ENCODE results near the gene HM13.

DNA sequence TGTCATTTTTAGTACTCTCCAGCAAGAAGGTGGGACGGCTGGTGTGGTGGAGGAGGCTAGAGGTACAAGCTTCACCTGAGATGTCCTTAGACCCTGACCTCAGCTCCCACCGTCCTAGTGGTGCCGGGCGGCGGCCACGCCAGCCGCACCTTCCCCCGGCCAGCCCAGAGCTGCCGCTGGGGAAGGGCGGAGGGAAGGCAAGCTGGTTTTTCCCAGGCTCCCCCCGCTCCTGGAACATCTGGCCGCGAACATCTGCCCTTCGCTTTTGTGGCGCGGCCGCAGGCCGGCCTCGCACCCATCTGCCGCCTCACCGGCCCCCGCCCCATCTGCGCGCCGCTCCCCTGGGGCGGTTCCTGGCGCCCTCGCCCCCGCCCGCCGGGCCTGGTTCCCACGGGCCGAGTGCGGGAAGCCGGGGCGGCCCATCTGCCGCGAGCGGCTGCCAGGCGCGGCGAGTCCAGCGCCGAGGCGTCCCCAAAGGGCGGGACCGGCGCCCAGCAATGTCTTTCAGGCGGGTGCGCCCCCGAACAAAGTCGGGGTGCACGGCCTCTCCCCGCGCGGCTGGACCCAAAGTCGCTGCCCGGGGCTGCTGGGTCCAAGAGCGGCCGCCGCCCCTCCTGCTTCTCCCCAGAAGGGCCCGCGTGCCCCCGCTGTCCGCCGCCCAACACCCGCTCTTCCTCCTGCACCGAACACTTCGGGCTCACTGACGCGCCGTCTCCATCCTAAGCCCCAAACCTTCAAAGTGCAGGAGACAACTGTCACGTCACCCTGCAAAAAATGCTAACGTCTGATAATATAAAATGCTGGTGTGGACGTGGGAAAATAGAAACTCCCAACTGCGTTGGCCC lies 73.5 kb downstream of the HM13 start:
- TF ChIP-seq, protein P1, sequence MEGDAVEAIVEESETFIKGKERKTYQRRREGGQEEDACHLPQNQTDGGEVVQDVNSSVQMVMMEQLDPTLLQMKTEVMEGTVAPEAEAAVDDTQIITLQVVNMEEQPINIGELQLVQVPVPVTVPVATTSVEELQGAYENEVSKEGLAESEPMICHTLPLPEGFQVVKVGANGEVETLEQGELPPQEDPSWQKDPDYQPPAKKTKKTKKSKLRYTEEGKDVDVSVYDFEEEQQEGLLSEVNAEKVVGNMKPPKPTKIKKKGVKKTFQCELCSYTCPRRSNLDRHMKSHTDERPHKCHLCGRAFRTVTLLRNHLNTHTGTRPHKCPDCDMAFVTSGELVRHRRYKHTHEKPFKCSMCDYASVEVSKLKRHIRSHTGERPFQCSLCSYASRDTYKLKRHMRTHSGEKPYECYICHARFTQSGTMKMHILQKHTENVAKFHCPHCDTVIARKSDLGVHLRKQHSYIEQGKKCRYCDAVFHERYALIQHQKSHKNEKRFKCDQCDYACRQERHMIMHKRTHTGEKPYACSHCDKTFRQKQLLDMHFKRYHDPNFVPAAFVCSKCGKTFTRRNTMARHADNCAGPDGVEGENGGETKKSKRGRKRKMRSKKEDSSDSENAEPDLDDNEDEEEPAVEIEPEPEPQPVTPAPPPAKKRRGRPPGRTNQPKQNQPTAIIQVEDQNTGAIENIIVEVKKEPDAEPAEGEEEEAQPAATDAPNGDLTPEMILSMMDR (IDR thresholded peaks at IDR 0.05) = peak in 1 of 5 experiments; percentile 20
- TF ChIP-seq POLR2A (IDR thresholded peaks at IDR 0.05) (peak in 1 of 2 donors; percentile 8), EP300 (IDR thresholded peaks at IDR 0.05) (peak in 1 of 2 donors; percentile 5)
